Astrocyte (in vitro differentiated cells and primary cell): ENCODE results near the gene PSMD3.

Experiments used
- EZH2 ChIP-seq: IDR thresholded peaks from 2 replicates; pipeline ENCODE4 v1.6.1; 2012; ENCODE audit warnings: mild to moderate bottlenecking, low read length, inconsistent platforms; ENCODE audit not compliant: insufficient read depth
- TF ChIP-seq, protein P1 (sequence below): IDR thresholded peaks from 2 replicates; pipeline ENCODE4 v1.5.1; 2011; ENCODE audit warnings: low read depth, mild to moderate bottlenecking, inconsistent platforms, low read length, moderate library complexity; ENCODE audit not compliant: insufficient read depth

DNA sequence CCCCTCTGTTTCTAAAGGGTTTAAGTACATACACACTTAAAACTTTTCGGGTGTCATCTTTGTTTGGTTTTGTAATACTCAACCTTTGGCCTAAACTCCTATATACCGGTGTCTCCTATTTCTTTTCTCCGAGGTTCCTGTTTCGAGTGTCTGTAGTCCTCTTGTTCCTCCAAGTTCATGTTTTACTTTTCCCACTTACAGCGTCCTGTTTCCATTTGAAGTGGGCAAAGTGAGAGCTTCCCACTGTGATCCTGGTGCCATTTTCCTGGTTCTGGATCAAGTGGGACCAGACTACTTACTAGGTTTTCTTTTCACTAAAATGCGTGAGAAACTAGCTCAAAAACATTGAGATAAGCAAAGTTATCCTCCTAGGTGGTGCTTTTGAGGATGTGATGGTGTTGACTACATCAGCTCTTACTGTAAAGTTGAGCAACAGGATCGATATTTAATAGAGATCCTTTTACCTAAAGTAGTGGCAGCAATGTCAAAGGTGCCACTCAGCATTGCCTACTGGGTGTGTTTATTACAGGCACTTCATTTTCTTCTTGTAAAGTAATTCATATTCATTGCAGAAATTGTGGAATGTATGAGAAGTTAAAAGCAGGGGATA, 1.3 kb downstream of the PSMD3 start:
- TF ChIP-seq EZH2 = no peak
- TF ChIP-seq, protein P1, sequence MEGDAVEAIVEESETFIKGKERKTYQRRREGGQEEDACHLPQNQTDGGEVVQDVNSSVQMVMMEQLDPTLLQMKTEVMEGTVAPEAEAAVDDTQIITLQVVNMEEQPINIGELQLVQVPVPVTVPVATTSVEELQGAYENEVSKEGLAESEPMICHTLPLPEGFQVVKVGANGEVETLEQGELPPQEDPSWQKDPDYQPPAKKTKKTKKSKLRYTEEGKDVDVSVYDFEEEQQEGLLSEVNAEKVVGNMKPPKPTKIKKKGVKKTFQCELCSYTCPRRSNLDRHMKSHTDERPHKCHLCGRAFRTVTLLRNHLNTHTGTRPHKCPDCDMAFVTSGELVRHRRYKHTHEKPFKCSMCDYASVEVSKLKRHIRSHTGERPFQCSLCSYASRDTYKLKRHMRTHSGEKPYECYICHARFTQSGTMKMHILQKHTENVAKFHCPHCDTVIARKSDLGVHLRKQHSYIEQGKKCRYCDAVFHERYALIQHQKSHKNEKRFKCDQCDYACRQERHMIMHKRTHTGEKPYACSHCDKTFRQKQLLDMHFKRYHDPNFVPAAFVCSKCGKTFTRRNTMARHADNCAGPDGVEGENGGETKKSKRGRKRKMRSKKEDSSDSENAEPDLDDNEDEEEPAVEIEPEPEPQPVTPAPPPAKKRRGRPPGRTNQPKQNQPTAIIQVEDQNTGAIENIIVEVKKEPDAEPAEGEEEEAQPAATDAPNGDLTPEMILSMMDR = no peak
